Muscle of leg (tissue), 11 donors: Measurements from ENCODE around the gene SDHA. TPM values are rescaled to one million over a fixed set of nuclear protein-coding genes. Genes with fewer than 3 reads are reported as not detected.
"Not testable (repeated sequence)": the region's sequence is repeated elsewhere in the genome, so short reads cannot be mapped to it uniquely, and the experiment has no call there.

ENCODE experiments used
- DNase-seq: peaks from one replicate; pipeline ENCODE4 v3.0.0; 2013
- H3K27ac ChIP-seq: one replicate; pipeline ENCODE4 v1.5.1; 2013; ENCODE audit warnings: mild to moderate bottlenecking, low read length, control low read depth
- H3K27me3 ChIP-seq: one replicate; pipeline ENCODE4 v1.6.1; 2013; ENCODE audit warnings: low read length; ENCODE audit not compliant: control insufficient read depth, insufficient read depth
- H3K36me3 ChIP-seq: one replicate; pipeline ENCODE4 v1.6.1; 2013; ENCODE audit warnings: low read length; ENCODE audit not compliant: control insufficient read depth, insufficient read depth
- H3K4me1 ChIP-seq: one replicate; pipeline ENCODE4 v1.6.1; 2013; ENCODE audit warnings: low read length; ENCODE audit not compliant: control insufficient read depth, insufficient read depth
- H3K4me3 ChIP-seq: one replicate; pipeline ENCODE4 v1.5.1; 2013; ENCODE audit warnings: low read length, control low read depth
- H3K9me3 ChIP-seq: replicated peaks from 2 replicates; pipeline ENCODE4 v1.6.1; 2013; ENCODE audit warnings: low read depth, low read length; ENCODE audit not compliant: control insufficient read depth
- WGBS: methylation state at CpG from one replicate; pipeline ENCODE4 v1.1.5; 2013; ENCODE audit warnings: missing lambda C conversion rate; ENCODE audit not compliant: insufficient coverage; 5-methylcytosine and 5-hydroxymethylcytosine counted together
- polyA plus RNA-seq, 8 donors: library from polyadenylated mRNA; unstranded; fragments of 120-200 nt; gene quantifications; one replicate each; pipeline versions ENCODE4 v1.2.1 to v1.2.3, GENCODE V29; 2013; ENCODE audit warnings: inconsistent platforms in 1 of 8, low replicate concordance in 1 of 8; ENCODE audit not compliant: insufficient read length in 8 of 8, insufficient read depth in 1 of 8
- total RNA-seq: library from RNA; stranded (reverse); fragments of 120-200 nt; gene quantifications from one replicate; pipeline ENCODE4 v1.2.4, GENCODE V29; 2013

Gene SDHA
- total and polyA plus RNA-seq, 9 donors: 86.9 to 110 (median 102) TPM

DNA sequence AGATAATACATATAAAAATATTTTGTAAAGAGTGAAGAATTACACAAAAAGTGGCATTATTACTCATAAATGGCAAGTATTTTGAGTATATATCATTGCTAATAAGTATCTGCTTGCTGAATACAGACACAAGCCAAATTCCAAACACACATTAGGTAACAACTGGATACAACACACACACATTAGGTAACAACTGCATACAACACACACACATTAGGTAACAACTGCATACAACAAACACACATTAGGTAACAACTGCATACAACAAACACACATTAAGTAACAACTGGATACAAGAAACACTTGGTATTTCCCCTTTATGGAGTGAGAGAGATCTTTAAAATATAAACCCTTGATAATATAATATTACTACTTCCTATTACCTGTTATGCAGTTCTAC is 13.7 kb upstream of the SDHA start:
- H3K27me3 ChIP-seq: no peaks in the 10 kb centered on the region
- no peak overlapping the region for H3K4me3 ChIP-seq
- H3K4me1 ChIP-seq: peaks cover 18% of the 10 kb centered on the region
- DNase-seq: no peak
- H3K27ac ChIP-seq: no peak overlapping the region
- peaks cover 29% of the 10 kb centered on the region for H3K36me3 ChIP-seq
- H3K9me3 ChIP-seq: no peaks in the 10 kb centered on the region

GRCh38 chr5:204966-205670 is 13.0 kb upstream of the SDHA start:
- Histone ChIP-seq H3K27ac (no peak overlapping the region), H3K27me3 (no peaks in the 10 kb centered on the region), H3K9me3 (no peaks in the 10 kb centered on the region), H3K36me3 (peaks cover 29% of the 10 kb centered on the region), H3K4me1 (peaks cover 18% of the 10 kb centered on the region), H3K4me3 (no peak overlapping the region)
- WGBS: 91% methylated on average over 30 of the region's 30 CpGs
- no peak for DNase-seq

DNA sequence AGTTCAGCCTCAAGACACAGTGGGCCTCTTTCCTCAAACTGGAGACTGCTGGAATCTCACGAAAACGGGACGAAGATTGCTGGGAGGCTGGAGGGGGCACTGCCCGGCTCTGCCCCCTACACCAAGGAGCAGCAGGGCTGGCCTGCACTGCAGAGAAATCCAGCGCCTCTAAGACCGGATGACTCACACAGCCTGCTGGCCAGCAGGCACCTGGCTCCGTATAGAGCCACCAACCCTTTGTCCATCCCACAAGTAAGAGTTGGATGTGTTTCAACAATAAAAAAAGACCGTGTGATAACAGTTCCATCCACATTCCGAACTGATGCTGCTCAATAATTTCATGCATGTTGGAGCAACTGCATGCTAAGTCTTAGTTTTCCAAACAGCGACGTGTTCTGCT is 11.7 kb upstream of the SDHA start:
- H3K9me3 ChIP-seq: no peaks in the 10 kb centered on the region
- peaks cover 29% of the 10 kb centered on the region for H3K36me3 ChIP-seq
- no peak overlapping the region for H3K4me3 ChIP-seq
- WGBS: 51% methylated on average over 4 of the region's 11 CpGs
- no peaks in the 10 kb centered on the region for H3K27me3 ChIP-seq
- peaks cover 11% of the 10 kb centered on the region for H3K4me1 ChIP-seq
- no peak overlapping the region for H3K27ac ChIP-seq
- no peak for DNase-seq

DNA sequence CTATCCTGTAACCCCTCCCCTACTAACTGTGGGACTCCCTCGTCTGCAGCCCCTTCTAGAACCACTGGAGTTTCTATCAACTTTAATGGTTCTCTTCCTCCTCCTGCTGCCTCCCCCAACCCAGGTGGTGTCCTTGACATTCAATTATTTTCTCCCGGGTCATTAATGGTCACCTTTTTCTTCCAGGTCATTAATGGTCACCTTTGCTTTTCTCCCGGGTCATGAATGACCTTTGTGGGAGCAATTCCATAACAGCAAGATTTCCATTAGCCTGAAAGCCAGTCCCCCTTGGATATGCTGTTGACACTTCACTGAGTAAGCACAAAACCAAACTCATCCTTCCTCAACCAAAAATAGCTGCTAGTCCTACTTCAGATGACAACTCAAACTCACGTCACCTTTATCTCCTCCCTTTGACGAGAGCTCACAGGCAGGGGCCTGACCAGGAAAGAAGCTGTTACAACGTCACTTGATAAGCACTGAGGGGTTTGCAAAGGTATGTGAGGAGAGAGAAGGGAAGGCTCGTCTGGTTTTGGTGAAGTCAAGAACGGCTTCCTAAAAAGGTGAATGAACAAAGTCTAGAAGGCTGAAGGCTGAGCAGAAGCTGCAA is 11.1 kb upstream of the SDHA start:
- no peaks in the 10 kb centered on the region for H3K9me3 ChIP-seq
- H3K27me3 ChIP-seq: no peaks in the 10 kb centered on the region
- H3K4me3 ChIP-seq: no peak overlapping the region
- H3K4me1 ChIP-seq: peaks cover 8% of the 10 kb centered on the region
- peaks cover 29% of the 10 kb centered on the region for H3K36me3 ChIP-seq
- WGBS: 62% methylated on average over 6 of the region's 8 CpGs
- H3K27ac ChIP-seq: no peak overlapping the region
- DNase-seq: no peak

DNA sequence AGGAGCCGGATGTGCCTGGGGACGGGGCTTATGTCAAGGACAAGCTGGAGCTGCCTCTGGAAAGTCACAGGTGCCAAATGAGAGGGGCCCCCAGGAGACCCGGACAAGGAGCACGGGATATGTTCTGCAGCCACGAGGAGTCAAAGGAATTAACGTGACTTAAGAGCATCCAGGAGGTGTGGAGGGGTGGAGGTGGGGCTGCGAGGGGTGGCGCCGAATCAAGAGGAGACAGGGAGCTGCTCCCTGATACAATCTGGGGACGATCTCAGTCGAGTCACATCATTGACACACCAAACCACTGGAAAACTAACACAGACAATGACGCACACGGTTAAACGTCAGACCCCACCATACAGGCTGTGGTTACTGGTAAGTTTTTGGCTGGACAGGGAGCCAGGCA is 10.5 kb upstream of the SDHA start:
- Histone ChIP-seq H3K27me3 (no peaks in the 10 kb centered on the region), H3K4me1 (peaks cover 8% of the 10 kb centered on the region), H3K27ac (no peak overlapping the region), H3K9me3 (no peaks in the 10 kb centered on the region), H3K4me3 (no peak overlapping the region), H3K36me3 (peaks cover 29% of the 10 kb centered on the region)
- WGBS: 33% methylated on average over 5 of the region's 14 CpGs
- no peak for DNase-seq

DNA sequence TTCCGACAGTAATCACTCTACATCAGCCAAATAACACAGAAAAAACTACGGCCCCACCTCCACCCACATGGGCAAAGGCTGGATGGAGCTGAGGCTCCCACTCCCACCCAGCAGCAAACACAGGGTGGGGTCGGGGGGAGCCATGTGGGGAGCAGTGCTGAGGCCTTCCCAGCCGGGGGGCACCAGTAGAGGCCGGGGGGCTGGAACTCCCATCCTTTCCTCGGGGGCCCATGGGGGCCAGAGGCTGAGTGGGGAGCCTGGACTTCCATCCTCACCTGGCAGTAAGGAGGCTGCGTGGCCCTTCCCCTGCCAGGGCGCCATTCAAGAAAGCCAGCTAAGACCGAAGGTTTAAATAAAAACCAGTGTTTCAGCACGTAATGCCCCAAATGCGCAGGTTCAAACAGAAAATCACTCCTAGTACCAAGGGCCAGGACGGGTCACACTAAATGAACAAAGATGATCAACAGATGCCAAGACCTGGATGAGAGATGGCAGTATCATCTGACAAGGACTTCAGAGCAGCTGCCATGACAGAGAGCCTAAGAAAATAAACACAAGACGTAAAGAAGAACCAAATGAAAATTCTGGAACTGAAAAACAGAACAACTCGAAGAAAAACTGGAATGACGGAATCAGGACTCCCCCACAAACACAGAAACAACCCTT is 9.5 kb upstream of the SDHA start:
- no peak overlapping the region for H3K4me3 ChIP-seq
- WGBS: 99% methylated on average over 9 of the region's 15 CpGs
- no peak overlapping the region for H3K27ac ChIP-seq
- H3K9me3 ChIP-seq: no peaks in the 10 kb centered on the region
- peaks cover 8% of the 10 kb centered on the region for H3K4me1 ChIP-seq
- H3K27me3 ChIP-seq: no peaks in the 10 kb centered on the region
- H3K36me3 ChIP-seq: peaks cover 26% of the 10 kb centered on the region
- DNase-seq: no peak

DNA sequence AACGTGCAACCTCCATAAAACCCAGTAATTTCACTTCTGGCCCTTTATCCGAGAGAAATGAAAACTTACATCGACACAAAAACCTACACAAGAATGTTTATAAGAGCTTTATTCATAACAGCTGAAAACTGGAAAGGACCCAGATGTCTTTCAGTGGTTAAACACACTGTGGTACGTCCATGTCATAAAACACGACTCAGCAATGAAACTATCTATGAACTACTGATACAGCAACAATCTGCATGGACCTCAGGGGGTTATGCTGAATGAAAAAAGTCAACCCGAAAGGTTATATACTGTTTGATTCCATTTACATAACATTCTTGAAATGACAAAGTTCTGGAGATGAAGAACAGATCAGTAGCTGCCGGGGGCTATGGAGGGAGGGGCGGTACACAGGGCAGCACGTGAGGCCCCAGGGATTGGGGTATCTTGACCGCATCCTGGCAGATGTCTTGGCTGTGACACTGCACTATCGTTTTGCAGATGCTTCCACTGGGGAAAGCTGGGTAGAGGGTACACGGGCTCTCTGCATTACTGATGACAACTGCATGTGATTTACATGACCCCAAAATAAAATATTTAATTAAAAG is 4.2 kb upstream of the SDHA start:
- H3K4me1 ChIP-seq: peaks cover under 1% of the 10 kb centered on the region
- H3K27me3 ChIP-seq: no peaks in the 10 kb centered on the region
- DNase-seq: no peak
- no peak overlapping the region for H3K27ac ChIP-seq
- no peak overlapping the region for H3K4me3 ChIP-seq
- 90% methylated on average over 4 of the region's 12 CpGs for WGBS
- H3K36me3 ChIP-seq: peaks cover 15% of the 10 kb centered on the region
- H3K9me3 ChIP-seq: no peaks in the 10 kb centered on the region

DNA sequence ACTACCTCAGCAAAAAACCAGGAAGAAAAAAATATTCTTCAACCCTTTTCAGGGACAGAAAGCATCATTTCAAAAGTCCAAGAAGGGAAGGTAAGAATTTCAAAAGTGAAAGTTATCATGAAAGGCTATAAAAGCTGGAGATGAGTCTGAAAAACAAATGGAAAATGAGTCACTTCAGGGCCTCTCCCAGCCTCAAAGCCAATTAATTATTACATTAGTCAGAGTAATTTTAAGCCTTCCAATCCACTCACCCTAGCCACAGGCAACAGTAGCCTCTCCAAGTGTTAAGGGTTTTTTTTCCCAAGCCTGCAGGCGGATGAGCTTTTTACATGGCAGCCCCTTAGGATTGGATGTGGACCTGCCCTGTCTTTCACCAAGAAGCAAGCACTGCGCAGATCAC is 2.9 kb upstream of the SDHA start:
- peaks cover 15% of the 10 kb centered on the region for H3K36me3 ChIP-seq
- not testable (repeated sequence) for H3K4me1 ChIP-seq, H3K27ac ChIP-seq, H3K4me3 ChIP-seq, H3K27me3 ChIP-seq, DNase-seq, H3K9me3 ChIP-seq
- no CpG with 5 or more reads among the region's 2 CpGs for WGBS

DNA sequence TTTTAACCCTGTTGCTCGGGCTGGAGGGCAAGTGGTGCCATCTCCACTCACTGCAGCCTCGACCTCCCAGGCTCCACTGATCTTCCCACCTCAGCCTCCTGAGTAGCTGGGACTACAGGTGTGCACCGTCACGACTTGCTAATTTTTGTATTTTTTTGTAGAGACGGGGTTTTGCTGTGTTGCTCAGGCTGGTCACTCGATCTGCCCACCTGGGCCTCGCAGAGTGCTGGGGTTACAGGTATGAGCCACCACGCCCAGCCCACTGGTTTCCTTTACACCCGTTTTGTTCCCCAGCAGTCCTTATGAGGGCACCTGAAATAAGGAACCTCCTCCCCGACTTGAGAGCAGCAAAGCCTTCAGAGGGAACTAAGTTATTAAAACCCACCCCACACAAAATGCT is 2.0 kb upstream of the SDHA start:
- H3K9me3 ChIP-seq, H3K27me3 ChIP-seq, H3K4me1 ChIP-seq, H3K4me3 ChIP-seq, DNase-seq, H3K27ac ChIP-seq: not testable (repeated sequence)
- WGBS: no CpG with 5 or more reads among the region's 10 CpGs
- peaks cover 15% of the 10 kb centered on the region for H3K36me3 ChIP-seq
